Activated effector memory CD4-positive, alpha-beta T cell treated with anti-CD3 and anti-CD28 coated beads, Interleukin-2, amount 50 U/mL, for 16 hours (primary cell): ENCODE results near the gene FOXE1.

Experiments
- DNase-seq: peaks from one replicate; pipeline ENCODE4 v3.0.0-alpha.2; 2020

The FOXE1 gene

GRCh38 chr9:97848480-97849237 lies 4.4 kb upstream of the FOXE1 start:
- DNase-seq = no peak

GRCh38 chr9:97849980-97850379 lies 3.0 kb upstream of the FOXE1 start:
- no peak for DNase-seq

- DNase-seq = no peak
These were observed 2.1 kb upstream of the FOXE1 start for GRCh38 chr9:97850746-97851445.

- no peak for DNase-seq
These were observed 1.6 kb upstream of the FOXE1 start for GRCh38 chr9:97851446-97851883.

GRCh38 chr9:97852001-97852398 lies 1.0 kb upstream of the FOXE1 start:
- DNase-seq = no peak

GRCh38 chr9:97852399-97853055 lies 499 bp upstream of the FOXE1 start:
- no peak for DNase-seq

GRCh38 chr9:97853844-97854695 lies 1.0 kb downstream of the FOXE1 start:
- DNase-seq = peak; percentile 80

GRCh38 chr9:97854696-97855485 lies 1.9 kb downstream of the FOXE1 start:
- no peak for DNase-seq

- DNase-seq = no peak
These were observed 2.5 kb downstream of the FOXE1 start for GRCh38 chr9:97855486-97855875.

- DNase-seq = no peak
These were observed 2.9 kb downstream of the FOXE1 start for GRCh38 chr9:97855899-97856298.

GRCh38 chr9:97856857-97857605 lies 4.0 kb downstream of the FOXE1 start:
- no peak for DNase-seq

- DNase-seq = no peak
These were observed 4.8 kb downstream of the FOXE1 start for GRCh38 chr9:97857606-97858392.

GRCh38 chr9:97858393-97858713 lies 5.3 kb downstream of the FOXE1 start:
- DNase-seq = no peak

- DNase-seq = no peak
These were observed 5.8 kb downstream of the FOXE1 start for GRCh38 chr9:97858826-97859225.

- no peak for DNase-seq
These were observed 6.3 kb downstream of the FOXE1 start for GRCh38 chr9:97859346-97859745.

GRCh38 chr9:97860451-97861147 lies 7.6 kb downstream of the FOXE1 start:
- DNase-seq = no peak

- no peak for DNase-seq
These were observed 8.1 kb downstream of the FOXE1 start for GRCh38 chr9:97861148-97861475.

GRCh38 chr9:97863314-97863713 lies 10.3 kb downstream of the FOXE1 start:
- no peak for DNase-seq

- no peak for DNase-seq
These were observed 11.4 kb downstream of the FOXE1 start for GRCh38 chr9:97864396-97864795.

GRCh38 chr9:97866300-97866699 lies 13.3 kb downstream of the FOXE1 start:
- no peak for DNase-seq
